ENCODE data around the gene TMEM164. TPM values are rescaled to one million over a fixed set of nuclear protein-coding genes. Genes with fewer than 3 reads are reported as not detected.

The TMEM164 gene
- total RNA-seq, 2 experiments from 2014 or later = 18.2 to 22.3 TPM

- no peaks in the 10 kb centered on the region for H3K9me3 Mint-ChIP-seq
- ATAC-seq (ENCODE audit: low read depth) (peak; percentile 65), DNase-seq (no peak)
- H3K4me3 Mint-ChIP-seq = peak overlapping the region; percentile 33
- POLR2A ChIA-PET = no interaction called here
- H3K27ac Mint-ChIP-seq = peak overlapping the region; percentile 81
- peaks cover 14% of the 10 kb centered on the region for H3K36me3 Mint-ChIP-seq
- no peaks in the 10 kb centered on the region for H3K27me3 Mint-ChIP-seq
- peaks cover 14% of the 10 kb centered on the region for H3K4me1 Mint-ChIP-seq
Measured at GRCh38 chrX:110188701-110189558, 186.0 kb downstream of the TMEM164 start.

DNA sequence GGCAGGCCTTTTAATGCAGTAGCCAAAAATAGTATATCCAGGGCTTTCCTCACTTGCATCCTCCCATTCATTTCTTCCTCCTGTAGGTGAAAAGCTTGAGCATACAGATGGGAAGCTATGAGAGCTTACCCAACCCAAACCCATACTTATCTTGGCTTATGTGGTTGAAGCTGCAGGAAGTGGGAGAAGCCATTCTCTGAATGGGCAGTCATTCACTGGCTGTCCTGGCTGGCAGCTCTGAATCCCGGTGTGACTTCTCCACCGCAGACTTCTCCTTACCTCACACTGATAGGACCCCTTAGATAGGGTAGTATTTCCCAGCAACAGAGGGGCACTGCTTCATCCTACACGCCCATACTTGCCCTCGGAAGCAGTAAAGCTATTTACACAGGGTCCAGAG, 189.6 kb downstream of the TMEM164 start:
- Mint-ChIP-seq H3K4me3 (no peak overlapping the region), H3K4me1 (peaks cover 14% of the 10 kb centered on the region), H3K36me3 (peaks cover 3% of the 10 kb centered on the region), H3K27ac (no peak overlapping the region), H3K27me3 (no peaks in the 10 kb centered on the region), H3K9me3 (no peaks in the 10 kb centered on the region)
- DNase-seq (no peak), ATAC-seq (ENCODE audit: low read depth) (no peak)
- POLR2A ChIA-PET = no interaction called here

DNA sequence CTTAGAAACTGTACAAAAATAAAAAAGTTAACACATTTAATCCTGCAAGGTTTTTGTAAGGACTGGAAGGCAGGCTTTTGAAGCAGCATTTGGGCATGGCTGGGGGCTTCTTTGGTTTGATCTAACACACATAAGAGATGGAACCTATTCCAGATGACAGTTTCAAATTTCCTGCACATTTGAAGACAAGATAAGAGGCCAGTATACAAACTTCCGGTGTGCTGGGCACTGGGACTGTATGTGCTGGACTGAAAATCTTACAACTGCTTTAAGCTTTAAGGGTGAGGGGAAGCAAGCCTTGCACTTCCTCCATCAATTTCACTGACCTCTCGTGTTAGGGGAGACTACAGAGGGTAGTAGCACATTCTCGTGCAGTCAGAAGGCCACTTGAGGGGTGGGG, 192.1 kb downstream of the TMEM164 start:
- Mint-ChIP-seq H3K4me1 (peaks cover 3% of the 10 kb centered on the region), H3K27me3 (no peaks in the 10 kb centered on the region), H3K9me3 (no peaks in the 10 kb centered on the region), H3K36me3 (peaks cover 3% of the 10 kb centered on the region), H3K27ac (no peak overlapping the region), H3K4me3 (no peak overlapping the region)
- ATAC-seq (ENCODE audit: low read depth) (no peak), DNase-seq (no peak)
- POLR2A ChIA-PET = no interaction called here

GRCh38 chrX:110201799-110202198, 198.9 kb downstream of the TMEM164 start:
- Mint-ChIP-seq H3K4me3 (no peak overlapping the region), H3K9me3 (no peaks in the 10 kb centered on the region), H3K27me3 (no peaks in the 10 kb centered on the region), H3K4me1 (no peaks in the 10 kb centered on the region), H3K36me3 (no peaks in the 10 kb centered on the region), H3K27ac (no peak overlapping the region)
- POLR2A ChIA-PET = no interaction called here
- no peak for DNase-seq
- no peak for ATAC-seq (ENCODE audit: low read depth)

GRCh38 chrX:110204986-110205385, 202.1 kb downstream of the TMEM164 start:
- Mint-ChIP-seq H3K36me3 (no peaks in the 10 kb centered on the region), H3K27ac (no peak overlapping the region), H3K4me1 (no peaks in the 10 kb centered on the region), H3K27me3 (no peaks in the 10 kb centered on the region), H3K9me3 (no peaks in the 10 kb centered on the region), H3K4me3 (no peak overlapping the region)
- no peak for ATAC-seq (ENCODE audit: low read depth)
- no peak for DNase-seq
- POLR2A ChIA-PET = no interaction called here

DNA sequence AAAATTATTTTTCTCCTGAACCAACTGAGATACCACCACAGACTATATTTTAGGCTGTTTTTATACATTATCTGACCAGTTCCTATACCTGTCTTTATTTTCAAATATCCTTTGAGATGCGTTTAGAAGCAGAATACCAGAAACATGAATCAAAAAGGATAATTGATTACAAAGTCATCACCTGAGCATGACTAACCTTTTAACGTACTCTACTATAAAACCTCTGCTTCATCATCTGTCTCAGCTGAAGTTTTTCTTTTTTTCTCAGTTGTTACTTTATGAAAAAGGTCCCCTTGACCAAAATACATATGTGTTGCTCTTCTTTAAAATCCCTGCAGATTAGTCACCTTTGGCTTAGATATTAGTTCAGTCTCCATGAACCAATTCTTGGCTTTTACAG, 205.2 kb downstream of the TMEM164 start:
- Mint-ChIP-seq H3K27me3 (no peaks in the 10 kb centered on the region), H3K27ac (no peak overlapping the region), H3K4me3 (no peak overlapping the region), H3K9me3 (no peaks in the 10 kb centered on the region), H3K4me1 (no peaks in the 10 kb centered on the region), H3K36me3 (no peaks in the 10 kb centered on the region)
- DNase-seq = no peak
- POLR2A ChIA-PET = no interaction called here
- ATAC-seq (ENCODE audit: low read depth) = no peak

DNA sequence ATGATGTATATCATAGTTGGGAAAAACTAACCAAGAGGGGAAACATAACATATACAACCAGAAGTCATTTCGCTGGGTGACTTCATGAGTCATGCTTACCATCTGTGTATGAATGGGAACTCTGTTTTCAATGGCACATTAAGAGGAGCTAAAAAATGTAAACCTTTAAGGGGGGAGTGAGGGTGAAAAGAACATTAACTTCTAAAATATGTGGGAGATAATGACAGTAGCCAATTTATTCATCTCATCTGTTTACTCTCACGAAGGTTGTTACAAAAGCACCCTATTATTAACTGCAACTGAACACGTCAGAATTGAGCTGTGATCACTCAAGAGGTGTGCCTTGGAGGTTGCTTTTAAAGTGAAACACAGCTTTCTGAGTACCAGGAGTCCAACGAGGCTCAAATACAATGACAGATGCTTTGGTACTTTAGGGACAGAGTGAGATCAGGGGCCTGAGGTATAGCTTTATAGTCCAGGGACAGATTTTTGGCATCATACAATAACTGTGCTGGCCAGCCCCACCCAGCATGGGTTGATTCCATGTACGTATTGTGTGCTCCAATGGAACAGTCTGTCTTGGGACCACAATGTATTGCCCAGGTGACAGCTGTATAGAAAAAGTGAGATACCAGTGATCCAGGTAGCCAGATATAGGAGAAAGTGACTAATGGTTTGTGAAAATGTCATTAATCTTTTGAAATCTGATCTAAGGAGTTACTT, 207.7 kb downstream of the TMEM164 start:
- peaks cover 3% of the 10 kb centered on the region for H3K36me3 Mint-ChIP-seq
- no peaks in the 10 kb centered on the region for H3K9me3 Mint-ChIP-seq
- no peak overlapping the region for H3K27ac Mint-ChIP-seq
- POLR2A ChIA-PET = no interaction called here
- H3K4me3 Mint-ChIP-seq = no peak overlapping the region
- H3K27me3 Mint-ChIP-seq = no peaks in the 10 kb centered on the region
- ATAC-seq (ENCODE audit: low read depth) (no peak), DNase-seq (no peak)
- no peaks in the 10 kb centered on the region for H3K4me1 Mint-ChIP-seq

DNA sequence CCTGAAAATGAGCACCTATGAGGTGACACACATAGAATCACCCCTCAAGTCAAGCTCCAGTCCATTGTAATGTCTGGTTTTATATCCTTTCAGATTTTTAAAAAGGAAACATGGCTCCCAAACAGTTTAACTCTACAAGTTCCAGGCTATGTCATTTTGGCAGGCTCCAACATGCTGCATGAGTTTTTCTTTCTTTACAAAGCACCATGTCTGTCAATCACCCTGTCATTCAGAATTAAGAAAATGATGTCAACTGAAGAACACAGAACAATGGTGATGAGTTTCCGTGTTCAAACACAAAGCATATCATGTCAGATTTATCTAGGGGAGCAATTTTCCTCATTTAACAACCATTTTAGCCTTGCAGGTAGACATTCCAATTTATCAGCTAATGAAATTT, 208.4 kb downstream of the TMEM164 start:
- no peaks in the 10 kb centered on the region for H3K9me3 Mint-ChIP-seq
- H3K27me3 Mint-ChIP-seq = no peaks in the 10 kb centered on the region
- H3K36me3 Mint-ChIP-seq = peaks cover 3% of the 10 kb centered on the region
- no peak overlapping the region for H3K4me3 Mint-ChIP-seq
- H3K4me1 Mint-ChIP-seq = no peaks in the 10 kb centered on the region
- H3K27ac Mint-ChIP-seq = no peak overlapping the region
- no peak for ATAC-seq (ENCODE audit: low read depth)
- POLR2A ChIA-PET = no interaction called here
- DNase-seq = no peak

- Mint-ChIP-seq H3K27me3 (no peaks in the 10 kb centered on the region), H3K36me3 (peaks cover 3% of the 10 kb centered on the region), H3K27ac (no peak overlapping the region), H3K4me1 (peaks cover 2% of the 10 kb centered on the region), H3K4me3 (no peak overlapping the region), H3K9me3 (no peaks in the 10 kb centered on the region)
- no peak for ATAC-seq (ENCODE audit: low read depth)
- POLR2A ChIA-PET = no interaction called here
- DNase-seq = no peak
Measured at GRCh38 chrX:110212299-110212698, 209.4 kb downstream of the TMEM164 start.

- ATAC-seq (ENCODE audit: low read depth) (no peak), DNase-seq (no peak)
- Mint-ChIP-seq H3K27ac (no peak overlapping the region), H3K4me1 (peaks cover 4% of the 10 kb centered on the region), H3K36me3 (peaks cover 3% of the 10 kb centered on the region), H3K4me3 (no peak overlapping the region), H3K27me3 (no peaks in the 10 kb centered on the region), H3K9me3 (no peaks in the 10 kb centered on the region)
- POLR2A ChIA-PET = no interaction called here
Measured at GRCh38 chrX:110213183-110213582, 210.3 kb downstream of the TMEM164 start.

DNA sequence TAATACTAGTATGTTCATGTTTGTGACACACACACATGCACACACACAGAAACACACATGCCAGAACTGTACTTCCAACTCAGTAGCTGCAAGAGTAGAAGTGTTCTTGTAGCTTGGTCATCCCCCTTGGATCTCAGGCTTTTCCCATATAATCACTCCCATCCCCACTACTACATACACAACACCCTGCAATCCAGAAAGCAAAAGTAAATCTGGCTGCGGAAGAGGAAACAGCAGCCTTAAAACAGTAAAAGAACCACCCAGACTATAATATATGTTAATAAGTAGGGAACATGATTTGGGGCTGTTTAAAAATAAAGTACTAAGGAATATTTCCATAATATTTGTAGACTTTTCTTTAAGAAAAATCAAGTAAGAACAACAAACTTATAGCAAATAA, 211.8 kb downstream of the TMEM164 start:
- no peaks in the 10 kb centered on the region for H3K27me3 Mint-ChIP-seq
- H3K36me3 Mint-ChIP-seq = peaks cover 3% of the 10 kb centered on the region
- no peak overlapping the region for H3K4me3 Mint-ChIP-seq
- ATAC-seq (ENCODE audit: low read depth) (no peak), DNase-seq (no peak)
- H3K4me1 Mint-ChIP-seq = peaks cover 4% of the 10 kb centered on the region
- POLR2A ChIA-PET = no interaction called here
- H3K27ac Mint-ChIP-seq = no peak overlapping the region
- no peaks in the 10 kb centered on the region for H3K9me3 Mint-ChIP-seq

- DNase-seq (no peak), ATAC-seq (ENCODE audit: low read depth) (no peak)
- POLR2A ChIA-PET = no interaction called here
- peaks cover 3% of the 10 kb centered on the region for H3K36me3 Mint-ChIP-seq
- no peaks in the 10 kb centered on the region for H3K27me3 Mint-ChIP-seq
- no peaks in the 10 kb centered on the region for H3K9me3 Mint-ChIP-seq
- peaks cover 4% of the 10 kb centered on the region for H3K4me1 Mint-ChIP-seq
- H3K4me3 Mint-ChIP-seq = no peak overlapping the region
- no peak overlapping the region for H3K27ac Mint-ChIP-seq
Measured at GRCh38 chrX:110215411-110215810, 212.5 kb downstream of the TMEM164 start.

DNA sequence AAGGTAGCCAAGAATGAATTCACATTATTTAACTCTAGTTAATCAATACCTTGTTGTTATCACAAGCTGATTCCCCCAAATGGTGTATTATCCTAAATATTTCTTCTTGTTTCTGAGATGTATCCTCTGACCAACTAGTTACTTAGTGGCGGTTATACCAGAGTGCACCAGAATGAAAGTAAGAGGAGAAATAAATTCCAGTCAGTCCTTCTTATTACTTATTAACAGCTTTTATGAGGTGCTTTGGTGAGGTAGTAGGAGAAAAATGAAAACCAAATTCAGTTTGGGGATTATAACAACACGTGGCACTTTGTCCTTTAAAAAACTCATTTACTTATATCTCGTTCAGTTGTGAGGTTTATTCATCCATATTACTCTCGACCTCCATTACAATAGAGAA, 213.1 kb downstream of the TMEM164 start:
- POLR2A ChIA-PET = no interaction called here
- Mint-ChIP-seq H3K27me3 (no peaks in the 10 kb centered on the region), H3K27ac (no peak overlapping the region), H3K36me3 (peaks cover 3% of the 10 kb centered on the region), H3K4me3 (no peak overlapping the region), H3K4me1 (peaks cover 4% of the 10 kb centered on the region), H3K9me3 (no peaks in the 10 kb centered on the region)
- DNase-seq (no peak), ATAC-seq (ENCODE audit: low read depth) (no peak)

DNA sequence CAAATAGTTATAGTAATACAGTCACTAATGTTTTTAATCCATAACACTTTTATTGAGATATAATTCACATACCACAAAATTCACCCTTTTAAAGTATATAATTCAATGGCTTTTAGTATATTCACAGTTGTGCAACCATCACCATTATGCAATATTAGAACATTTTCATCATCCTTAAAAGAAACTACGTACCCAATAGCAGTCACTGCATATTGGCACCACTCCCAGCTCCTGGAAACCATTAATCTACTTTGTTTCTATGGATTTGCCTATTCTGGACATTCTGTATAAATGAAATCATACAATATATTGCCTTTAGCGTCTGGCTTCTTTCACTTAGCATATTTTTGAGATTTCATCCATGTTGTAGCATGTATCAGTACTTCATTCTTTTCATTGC, 215.7 kb downstream of the TMEM164 start:
- peaks cover 4% of the 10 kb centered on the region for H3K4me1 Mint-ChIP-seq
- no peak overlapping the region for H3K4me3 Mint-ChIP-seq
- DNase-seq = no peak
- H3K27ac Mint-ChIP-seq = no peak overlapping the region
- no peaks in the 10 kb centered on the region for H3K9me3 Mint-ChIP-seq
- H3K27me3 Mint-ChIP-seq = no peaks in the 10 kb centered on the region
- H3K36me3 Mint-ChIP-seq = peaks cover 5% of the 10 kb centered on the region
- POLR2A ChIA-PET = no interaction called here
- no peak for ATAC-seq (ENCODE audit: low read depth)

All from activated naive CD8-positive, alpha-beta T cell treated with anti-CD3 and anti-CD28 coated beads, Interleukin-2, amount 10 ng/mL, durations not matched to agents 7 days and 5 days (primary cell).